ENCODE data around the gene ZNF692. TPM values are rescaled to one million over a fixed set of nuclear protein-coding genes. Genes with fewer than 3 reads are reported as not detected.

Gene ZNF692
- total RNA-seq, 1 donor from 2014 or later: 23.0 TPM

GRCh38 chr1:248850124-248850523, 8.8 kb downstream of the ZNF692 start:
- H3K36me3 ChIP-seq: peaks cover 63% of the 10 kb centered on the region
- DNase-seq: no peak
- no peak overlapping the region for H3K4me3 ChIP-seq
- H3K27me3 ChIP-seq (ENCODE audit: low read depth): no peaks in the 10 kb centered on the region
- H3K4me1 ChIP-seq: peaks cover 12% of the 10 kb centered on the region
- H3K9me3 ChIP-seq (replicated peaks): no peaks in the 10 kb centered on the region
- no peak for TF ChIP-seq CTCF (IDR thresholded peaks at IDR 0.05; ENCODE audit: borderline replicate concordance)
- intact Hi-C loops (cut with micrococcal nuclease): no loop called here
- H3K27ac ChIP-seq (replicated peaks): no peak overlapping the region

GRCh38 chr1:248849637-248850036, 9.2 kb downstream of the ZNF692 start:
- intact Hi-C loops (cut with micrococcal nuclease): no loop called here
- H3K9me3 ChIP-seq (replicated peaks): no peaks in the 10 kb centered on the region
- H3K27ac ChIP-seq (replicated peaks): no peak overlapping the region
- no peak for TF ChIP-seq CTCF (IDR thresholded peaks at IDR 0.05; ENCODE audit: borderline replicate concordance)
- peaks cover 68% of the 10 kb centered on the region for H3K36me3 ChIP-seq
- DNase-seq: no peak
- H3K4me1 ChIP-seq: peaks cover 12% of the 10 kb centered on the region
- H3K4me3 ChIP-seq: no peak overlapping the region
- no peaks in the 10 kb centered on the region for H3K27me3 ChIP-seq (ENCODE audit: low read depth)

GRCh38 chr1:248849152-248849551, 9.7 kb downstream of the ZNF692 start:
- no peak for DNase-seq
- intact Hi-C loops (cut with micrococcal nuclease): no loop called here
- no peak overlapping the region for H3K27ac ChIP-seq (replicated peaks)
- H3K4me3 ChIP-seq: no peak overlapping the region
- no peak for TF ChIP-seq CTCF (IDR thresholded peaks at IDR 0.05; ENCODE audit: borderline replicate concordance)
- H3K9me3 ChIP-seq (replicated peaks): no peaks in the 10 kb centered on the region
- H3K4me1 ChIP-seq: peaks cover 16% of the 10 kb centered on the region
- H3K36me3 ChIP-seq: peaks cover 71% of the 10 kb centered on the region
- H3K27me3 ChIP-seq (ENCODE audit: low read depth): no peaks in the 10 kb centered on the region

GRCh38 chr1:248848602-248849001, 10.3 kb downstream of the ZNF692 start:
- intact Hi-C loops (cut with micrococcal nuclease): no loop called here
- Histone ChIP-seq H3K27me3 (ENCODE audit: low read depth) (no peaks in the 10 kb centered on the region), H3K36me3 (peaks cover 66% of the 10 kb centered on the region), H3K4me1 (peaks cover 21% of the 10 kb centered on the region), H3K27ac (replicated peaks) (no peak overlapping the region), H3K4me3 (no peak overlapping the region), H3K9me3 (replicated peaks) (no peaks in the 10 kb centered on the region)
- no peak for TF ChIP-seq CTCF (IDR thresholded peaks at IDR 0.05; ENCODE audit: borderline replicate concordance)
- DNase-seq: no peak

- no peak for DNase-seq
- no peak overlapping the region for H3K27ac ChIP-seq (replicated peaks)
- peaks cover 26% of the 10 kb centered on the region for H3K4me1 ChIP-seq
- intact Hi-C loops (cut with micrococcal nuclease): no loop called here
- no peak for TF ChIP-seq CTCF (IDR thresholded peaks at IDR 0.05; ENCODE audit: borderline replicate concordance)
- H3K27me3 ChIP-seq (ENCODE audit: low read depth): no peaks in the 10 kb centered on the region
- no peaks in the 10 kb centered on the region for H3K9me3 ChIP-seq (replicated peaks)
- H3K36me3 ChIP-seq: peaks cover 64% of the 10 kb centered on the region
- H3K4me3 ChIP-seq: no peak overlapping the region
These were observed 10.8 kb downstream of the ZNF692 start for GRCh38 chr1:248847956-248848561.
